ENCODE data around the gene ZPLD1.
A peak's percentile ranks its signal among the peaks of the same experiment; 100 is the strongest.

ZPLD1 gene

GRCh38 chr3:102460579-102460978, 25.8 kb downstream of the ZPLD1 start:
- H3K27ac ChIP-seq: no peak overlapping the region
- no peak for DNase-seq (ENCODE audit: low read depth, low spot score)

GRCh38 chr3:102464261-102464660, 29.4 kb downstream of the ZPLD1 start:
- H3K27ac ChIP-seq: no peak overlapping the region

DNA sequence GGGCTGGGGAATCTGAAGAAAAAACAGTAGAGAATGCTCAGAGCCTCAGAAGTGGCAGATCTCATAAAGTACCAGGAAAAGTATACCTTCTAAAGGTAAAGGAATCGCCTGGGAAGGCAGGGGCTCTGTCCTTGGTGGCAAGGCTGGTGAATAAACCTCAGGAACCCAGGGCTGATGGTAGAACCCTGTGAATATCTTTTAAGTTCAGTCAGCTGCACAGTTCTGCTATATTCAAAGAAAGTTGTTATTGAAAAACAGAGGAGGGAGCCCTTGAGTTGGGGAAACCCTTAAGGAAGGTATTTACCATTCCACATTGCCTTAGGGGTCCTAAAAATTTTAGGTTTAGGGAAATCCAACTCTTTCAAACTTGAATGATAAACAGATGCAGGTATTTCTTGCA, 31.2 kb downstream of the ZPLD1 start:
- no peak for DNase-seq (ENCODE audit: low read depth, low spot score)
- no peak overlapping the region for H3K27ac ChIP-seq

More at GRCh38 chr3:102464261-102464660, 29.4 kb downstream of the ZPLD1 start:
- DNase-seq (ENCODE audit: low read depth, low spot score): no peak

- DNase-seq (ENCODE audit: low read depth, low spot score): no peak
- no peak overlapping the region for H3K27ac ChIP-seq
These were observed 35.3 kb downstream of the ZPLD1 start for GRCh38 chr3:102470066-102470465.

- H3K27ac ChIP-seq: no peak overlapping the region
- DNase-seq (ENCODE audit: low read depth, low spot score): no peak
These were observed 36.2 kb downstream of the ZPLD1 start for GRCh38 chr3:102471001-102471400.

DNA sequence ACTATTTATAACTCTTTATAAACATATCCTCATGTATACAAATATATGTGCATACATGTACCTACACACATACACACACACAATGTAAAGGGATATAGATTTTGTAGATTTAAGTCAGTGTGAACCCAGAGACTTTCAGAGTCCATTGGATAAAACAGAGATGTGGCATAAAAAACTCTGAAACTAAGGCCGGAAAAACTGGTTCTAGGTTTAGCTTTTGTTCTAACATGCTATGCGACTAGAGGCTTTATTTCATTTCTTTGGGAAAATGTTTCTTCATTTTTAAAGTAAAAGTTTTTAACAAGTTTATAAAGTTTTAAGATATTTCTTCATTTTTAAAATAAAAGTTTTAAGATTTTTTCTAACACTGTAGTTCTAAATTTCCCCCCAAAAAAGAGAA, 36.7 kb downstream of the ZPLD1 start:
- no peak for DNase-seq (ENCODE audit: low read depth, low spot score)
- H3K27ac ChIP-seq: no peak overlapping the region

DNA sequence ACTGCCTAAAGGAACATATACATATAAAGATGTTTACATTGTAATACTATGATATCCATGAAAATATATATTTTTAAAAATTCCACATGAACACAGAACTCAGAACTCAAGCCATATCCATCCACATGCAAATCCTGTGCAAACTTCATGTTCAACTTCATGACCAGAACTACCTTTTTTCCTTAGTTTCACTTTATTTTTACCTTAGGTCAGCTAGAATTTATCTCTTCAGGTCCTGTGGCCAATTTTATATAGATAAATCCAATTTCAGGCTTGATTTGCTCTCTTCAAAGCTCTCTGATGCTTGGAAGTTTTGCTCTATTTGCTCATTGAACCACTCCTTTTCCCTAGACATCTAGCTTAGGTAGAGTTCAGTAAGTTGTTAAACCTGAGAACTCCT, 38.8 kb downstream of the ZPLD1 start:
- H3K27ac ChIP-seq: no peak overlapping the region
- no peak for DNase-seq (ENCODE audit: low read depth, low spot score)

DNA sequence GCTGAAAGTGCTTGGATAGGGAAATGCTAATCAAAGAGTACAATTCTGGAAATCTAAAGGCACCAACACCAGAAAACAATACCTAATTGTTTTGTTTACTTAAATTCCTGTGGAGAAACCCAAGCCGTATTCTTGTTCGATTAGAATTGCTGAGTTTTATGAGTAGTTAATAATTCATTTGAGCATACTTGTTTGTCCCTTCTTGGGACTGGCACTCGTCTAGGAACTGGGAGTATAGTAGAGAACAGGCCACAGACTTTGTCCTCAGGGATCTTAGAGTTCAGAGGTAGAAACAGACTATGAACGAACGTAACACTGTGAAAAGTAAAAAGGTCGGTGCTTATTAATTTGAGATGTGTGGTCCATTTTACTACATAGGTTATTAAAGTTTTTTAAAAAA, 39.4 kb downstream of the ZPLD1 start:
- DNase-seq (ENCODE audit: low read depth, low spot score): no peak
- no peak overlapping the region for H3K27ac ChIP-seq

DNA sequence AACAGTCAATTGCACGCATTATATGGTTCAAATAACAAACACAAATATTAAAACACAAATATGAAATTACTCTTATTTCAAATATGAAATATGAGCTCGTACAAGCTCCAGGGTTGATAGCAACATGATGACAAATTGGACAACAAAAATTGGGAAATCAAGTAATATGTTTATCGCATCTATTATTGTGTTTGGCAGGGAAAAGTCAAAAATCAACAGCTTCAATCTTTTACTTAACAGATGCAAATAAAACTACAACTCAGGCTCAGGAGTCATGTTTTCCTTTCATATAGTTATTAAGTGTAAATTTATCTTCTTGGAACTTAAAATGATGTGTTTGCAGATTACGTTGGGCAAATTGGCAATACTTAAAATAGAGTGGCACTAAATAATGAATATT, 41.4 kb downstream of the ZPLD1 start:
- DNase-seq (ENCODE audit: low read depth, low spot score): no peak
- no peak overlapping the region for H3K27ac ChIP-seq

DNA sequence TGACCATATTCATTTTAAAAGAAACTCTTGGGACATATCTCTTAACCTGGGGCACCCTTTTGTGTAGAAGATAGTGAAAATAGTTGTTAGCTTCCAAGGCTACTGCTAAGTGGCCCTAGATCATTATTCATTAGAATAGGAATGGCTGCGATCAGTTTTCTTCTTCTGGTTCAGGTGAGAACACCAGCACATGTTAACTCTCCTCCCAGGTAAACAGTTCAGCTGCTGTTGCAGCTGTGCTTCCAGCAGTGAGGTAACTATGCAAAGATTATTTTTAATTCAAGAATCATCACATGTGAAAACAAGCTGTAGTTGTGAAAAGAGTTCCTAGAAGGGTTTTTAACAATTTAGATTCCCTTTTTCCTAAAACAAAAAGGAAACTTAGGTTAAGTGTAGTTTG, 43.3 kb downstream of the ZPLD1 start:
- H3K27ac ChIP-seq: no peak overlapping the region
- DNase-seq (ENCODE audit: low read depth, low spot score): no peak

- DNase-seq (ENCODE audit: low read depth, low spot score): no peak
- no peak overlapping the region for H3K27ac ChIP-seq
These were observed 45.3 kb downstream of the ZPLD1 start for GRCh38 chr3:102480139-102480538.

DNA sequence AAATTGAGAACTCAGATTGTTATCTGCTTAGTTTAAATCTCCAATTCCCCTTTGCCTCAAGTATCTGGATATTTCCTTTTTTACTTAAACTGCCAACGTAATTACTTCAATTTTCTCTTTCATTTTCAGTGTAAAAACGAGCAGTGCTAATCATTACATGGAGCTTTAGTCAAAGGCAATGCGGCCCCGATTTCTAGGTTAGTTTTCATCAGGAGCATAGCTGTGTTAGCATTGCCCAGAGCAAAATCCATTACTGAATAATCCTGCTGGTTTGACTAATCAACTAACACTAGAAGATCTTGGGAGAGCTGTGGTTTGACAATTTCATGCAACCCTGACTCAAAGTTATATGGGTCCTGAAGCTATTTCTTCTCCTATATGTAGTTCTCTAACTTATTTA, 46.2 kb downstream of the ZPLD1 start:
- no peak for DNase-seq (ENCODE audit: low read depth, low spot score)
- H3K27ac ChIP-seq: no peak overlapping the region

DNA sequence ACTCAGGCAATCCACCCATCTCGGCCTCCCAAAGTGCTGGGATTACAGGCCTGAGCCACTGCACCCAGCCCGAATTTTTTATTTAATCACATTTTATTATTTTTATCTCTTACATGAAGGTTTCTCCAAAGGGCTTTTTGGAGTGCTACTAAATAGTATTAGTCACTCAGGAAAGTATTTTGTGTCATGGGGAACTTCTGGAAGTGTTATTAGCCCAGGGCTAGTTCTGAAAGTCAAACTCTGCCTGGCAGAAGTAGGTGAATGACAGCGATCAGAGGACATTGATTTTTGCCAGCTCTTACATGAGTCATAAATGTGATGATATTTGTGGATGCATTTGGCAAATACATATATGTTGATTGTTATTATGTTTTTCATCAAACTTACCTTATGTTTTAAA, 48.7 kb downstream of the ZPLD1 start:
- DNase-seq (ENCODE audit: low read depth, low spot score): no peak
- peak overlapping the region; percentile 66 for H3K27ac ChIP-seq

DNA sequence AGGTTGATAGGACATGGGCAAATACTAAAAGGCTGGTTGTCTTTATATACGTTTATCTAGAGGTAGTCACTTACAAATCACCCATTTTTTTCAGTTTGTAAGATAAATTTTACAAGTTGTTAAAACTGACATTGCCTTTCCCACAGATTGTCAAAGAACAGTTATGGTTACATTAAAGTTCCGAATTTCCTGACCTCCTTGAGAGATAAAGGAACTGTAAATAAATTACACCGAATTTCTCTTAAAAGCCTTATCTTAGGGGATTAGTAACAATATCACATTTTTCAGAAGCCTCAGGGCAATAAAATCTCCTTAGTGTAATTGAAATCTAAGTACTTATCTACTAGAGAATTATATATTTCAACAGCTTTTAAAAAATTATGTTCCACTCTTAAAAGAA, 49.5 kb downstream of the ZPLD1 start:
- no peak for DNase-seq (ENCODE audit: low read depth, low spot score)

GRCh38 chr3:102485701-102486100, 50.9 kb downstream of the ZPLD1 start:
- no peak overlapping the region for H3K27ac ChIP-seq
- no peak for DNase-seq (ENCODE audit: low read depth, low spot score)

More for the DNA sequence above, 49.5 kb downstream of the ZPLD1 start:
- no peak overlapping the region for H3K27ac ChIP-seq

- no peak overlapping the region for H3K27ac ChIP-seq
- no peak for DNase-seq (ENCODE audit: low read depth, low spot score)
These were observed 53.5 kb downstream of the ZPLD1 start for GRCh38 chr3:102488331-102488730.

GRCh38 chr3:102492300-102492699, 57.5 kb downstream of the ZPLD1 start:
- no peak overlapping the region for H3K27ac ChIP-seq
- no peak for DNase-seq (ENCODE audit: low read depth, low spot score)

GRCh38 chr3:102497571-102497970, 62.8 kb downstream of the ZPLD1 start:
- H3K27ac ChIP-seq: no peak overlapping the region

DNA sequence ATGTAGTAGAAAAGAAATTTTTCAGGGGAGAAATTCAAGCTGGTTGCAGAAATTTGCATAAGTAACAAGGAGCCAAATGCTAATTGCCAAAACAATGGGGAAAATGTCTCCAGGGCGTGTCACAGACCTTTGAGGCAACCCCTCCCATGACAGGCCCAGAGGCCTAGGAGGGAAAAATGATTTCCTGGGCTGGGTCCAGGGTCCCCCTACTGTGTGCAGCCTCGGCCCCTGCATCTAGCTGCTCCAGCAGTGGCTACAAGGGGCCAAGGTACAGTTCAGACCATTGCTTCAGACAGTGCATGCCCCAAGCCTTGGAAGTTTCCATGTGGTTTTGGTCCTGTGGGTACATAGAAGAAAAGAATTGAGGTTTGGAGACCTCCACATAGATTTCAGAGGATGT, 70.7 kb downstream of the ZPLD1 start:
- DNase-seq (ENCODE audit: low read depth, low spot score): no peak

More at GRCh38 chr3:102497571-102497970, 62.8 kb downstream of the ZPLD1 start:
- DNase-seq (ENCODE audit: low read depth, low spot score): no peak

DNA sequence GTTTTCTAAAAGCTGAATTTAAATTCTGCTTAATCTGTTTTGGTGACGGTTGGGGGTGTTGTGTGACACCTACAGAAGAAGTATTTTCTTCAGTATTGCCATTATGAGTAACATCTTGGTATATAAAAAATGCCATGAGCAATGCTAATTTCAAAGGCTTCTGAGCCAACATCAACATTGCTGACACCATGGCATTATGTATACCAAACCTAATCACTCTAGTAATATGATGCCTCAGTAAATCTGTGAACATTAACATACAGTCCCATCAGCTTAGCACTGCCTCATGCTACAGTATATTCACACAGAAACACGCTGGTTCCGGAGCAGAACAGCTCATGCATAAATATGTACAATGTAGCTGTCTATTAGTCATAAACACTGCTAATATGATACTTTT, 75.8 kb downstream of the ZPLD1 start:
- peak; percentile 62 for DNase-seq (ENCODE audit: low read depth, low spot score)
- H3K27ac ChIP-seq: no peak overlapping the region

More for the DNA sequence above, 70.7 kb downstream of the ZPLD1 start:
- H3K27ac ChIP-seq: no peak overlapping the region

DNA sequence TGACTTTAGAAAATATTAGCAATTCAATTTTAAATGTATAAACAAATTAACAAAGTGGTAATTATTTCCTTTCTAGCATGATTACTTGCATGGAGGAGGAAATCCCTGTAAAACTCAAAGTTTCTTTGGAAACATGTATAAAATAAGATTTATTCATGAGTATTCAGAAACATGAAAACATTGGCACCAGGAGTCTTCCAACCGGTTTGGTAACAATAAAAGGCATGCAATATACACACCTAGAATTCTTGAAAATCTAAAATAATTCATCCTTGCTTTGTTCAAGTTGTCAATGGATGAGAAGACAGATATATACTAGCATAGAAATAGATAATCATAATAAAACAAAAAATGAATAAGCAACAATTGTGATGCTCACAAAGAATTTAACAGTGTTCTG, 76.4 kb downstream of the ZPLD1 start:
- no peak overlapping the region for H3K27ac ChIP-seq
- DNase-seq (ENCODE audit: low read depth, low spot score): no peak

DNA sequence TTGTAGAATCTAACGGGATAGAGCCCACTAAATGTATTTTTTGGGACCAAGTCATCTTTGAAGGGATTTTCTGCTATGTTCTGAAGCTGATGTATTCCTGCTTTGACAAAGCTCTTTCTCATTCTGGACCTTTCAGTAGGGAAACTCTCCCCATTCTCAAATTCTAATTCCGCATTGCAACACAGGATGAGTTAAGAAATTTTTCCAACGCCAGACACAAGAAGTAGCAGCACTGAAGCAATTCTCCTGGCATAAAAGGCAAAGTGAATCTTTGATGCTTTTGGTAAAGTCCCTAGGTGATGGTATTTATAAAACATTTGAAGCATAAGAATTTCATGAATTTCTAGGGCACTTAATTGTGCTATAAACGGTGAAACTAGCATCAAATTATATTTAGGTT, 76.8 kb downstream of the ZPLD1 start:
- H3K27ac ChIP-seq: no peak overlapping the region
- no peak for DNase-seq (ENCODE audit: low read depth, low spot score)
